HFFc6 (cell line): ENCODE measurements around the gene REXO5. TPM values are rescaled to one million over a fixed set of nuclear protein-coding genes. Genes with fewer than 3 reads are reported as not detected.
A peak's percentile ranks its signal among the peaks of the same experiment; 100 is the strongest.
"Not testable (repeated sequence)": the region's sequence is repeated elsewhere in the genome, so short reads cannot be mapped to it uniquely, and the experiment has no call there.

ENCODE experiments used
- DNase-seq: peaks from one replicate; pipeline ENCODE4 v3.0.0-alpha.2; 2018
- H3K27ac Mint-ChIP-seq: 2 replicates; pipeline ENCODE4 v1.8.0; 2020; ENCODE audit warnings: mild to moderate bottlenecking, mixed read lengths
- H3K27me3 Mint-ChIP-seq: 2 replicates; pipeline ENCODE4 v1.8.0; 2021; ENCODE audit warnings: mild to moderate bottlenecking, moderate library complexity, mixed read lengths; ENCODE audit not compliant: insufficient read depth
- H3K36me3 Mint-ChIP-seq: 2 replicates; pipeline ENCODE4 v1.8.0; 2021; ENCODE audit warnings: low read depth, mixed read lengths
- H3K4me1 Mint-ChIP-seq: 2 replicates; pipeline ENCODE4 v1.8.0; 2020; ENCODE audit warnings: low read depth, mixed read lengths
- H3K4me3 Mint-ChIP-seq: 2 replicates; pipeline ENCODE4 v1.8.0; 2020; ENCODE audit warnings: mild to moderate bottlenecking, moderate library complexity, mixed read lengths
- H3K9me3 Mint-ChIP-seq: 2 replicates; pipeline ENCODE4 v1.8.0; 2020; ENCODE audit warnings: mild to moderate bottlenecking, mixed read lengths
- total RNA-seq, 6 experiments: library from RNA; stranded (reverse); fragmentation: NEBNext Ultra II Directional; extraction: Animal tissue kit (Norgen Biotek cat#: 25700); gene quantifications; 2 replicates in 1 of 6; 3 replicates in 5 of 6; pipeline ENCODE4 v1.2.3, GENCODE V29; 2021
- TF ChIP-seq, protein P1 (sequence below): fragments of 200-600 bp; sonication (generic); IDR thresholded peaks from 2 replicates; pipeline ENCODE4 v1.5.0; 2021; ENCODE audit warnings: antibody characterized with exemption, mild to moderate bottlenecking

REXO5 gene
- total RNA-seq, 6 experiments from 2014 or later, result 4.9 to 12.2 (median 9.6) TPM

DNA sequence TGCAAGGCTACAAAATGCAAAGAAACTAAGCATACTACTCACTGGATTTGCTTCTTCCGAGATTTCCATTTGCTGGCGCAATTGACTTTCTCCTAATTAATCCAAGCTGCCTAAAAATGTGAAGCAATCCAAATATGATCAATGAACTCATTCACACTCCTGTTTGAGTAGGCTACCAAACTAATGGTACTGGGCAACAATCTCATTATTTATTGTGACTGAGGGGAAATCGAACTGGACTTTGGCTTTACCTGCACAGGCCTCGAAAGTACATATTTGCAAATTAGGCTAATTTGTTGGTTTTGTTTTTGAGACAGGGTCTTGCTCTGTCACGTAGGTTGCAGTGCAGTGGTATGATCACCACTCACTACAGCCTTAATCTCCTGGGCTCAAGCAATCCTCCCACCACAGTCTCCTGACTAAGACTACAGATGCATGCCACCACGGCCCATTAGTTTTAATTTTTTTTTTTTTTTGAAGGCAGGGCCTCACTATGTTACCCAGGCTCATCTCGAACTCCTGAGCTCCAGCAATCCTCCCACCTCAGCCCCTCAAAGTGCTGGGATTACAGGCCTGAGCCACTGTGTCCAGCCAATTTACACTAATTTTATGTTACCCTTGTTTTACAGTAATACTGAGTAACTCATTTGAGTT is 2.6 kb upstream of the REXO5 start:
- Mint-ChIP-seq H3K36me3 (peaks cover 5% of the 10 kb centered on the region; the same call in 1 of the 2 replicates), H3K4me3 (peak overlapping the region; percentile 31; the same call in 1 of the 2 replicates), H3K9me3 (no peaks in the 10 kb centered on the region), H3K27me3 (0 out of 2 replicates have a peak, but pooled peaks cover 3% of the 10 kb centered on the region), H3K4me1 (peaks cover 28% of the 10 kb centered on the region), H3K27ac (peak overlapping the region; percentile 40; the same call in 1 of the 2 replicates)
- DNase-seq, result no peak
- TF ChIP-seq, protein P1, sequence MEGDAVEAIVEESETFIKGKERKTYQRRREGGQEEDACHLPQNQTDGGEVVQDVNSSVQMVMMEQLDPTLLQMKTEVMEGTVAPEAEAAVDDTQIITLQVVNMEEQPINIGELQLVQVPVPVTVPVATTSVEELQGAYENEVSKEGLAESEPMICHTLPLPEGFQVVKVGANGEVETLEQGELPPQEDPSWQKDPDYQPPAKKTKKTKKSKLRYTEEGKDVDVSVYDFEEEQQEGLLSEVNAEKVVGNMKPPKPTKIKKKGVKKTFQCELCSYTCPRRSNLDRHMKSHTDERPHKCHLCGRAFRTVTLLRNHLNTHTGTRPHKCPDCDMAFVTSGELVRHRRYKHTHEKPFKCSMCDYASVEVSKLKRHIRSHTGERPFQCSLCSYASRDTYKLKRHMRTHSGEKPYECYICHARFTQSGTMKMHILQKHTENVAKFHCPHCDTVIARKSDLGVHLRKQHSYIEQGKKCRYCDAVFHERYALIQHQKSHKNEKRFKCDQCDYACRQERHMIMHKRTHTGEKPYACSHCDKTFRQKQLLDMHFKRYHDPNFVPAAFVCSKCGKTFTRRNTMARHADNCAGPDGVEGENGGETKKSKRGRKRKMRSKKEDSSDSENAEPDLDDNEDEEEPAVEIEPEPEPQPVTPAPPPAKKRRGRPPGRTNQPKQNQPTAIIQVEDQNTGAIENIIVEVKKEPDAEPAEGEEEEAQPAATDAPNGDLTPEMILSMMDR, result no peak

GRCh38 chr16:20805684-20806167 is 601 bp upstream of the REXO5 start:
- not testable (repeated sequence) for H3K36me3 Mint-ChIP-seq, H3K9me3 Mint-ChIP-seq, H3K27me3 Mint-ChIP-seq, DNase-seq
- H3K4me1 Mint-ChIP-seq, result peaks cover 28% of the 10 kb centered on the region
- peak overlapping the region; percentile 99 for H3K4me3 Mint-ChIP-seq
- H3K27ac Mint-ChIP-seq, result peak overlapping the region; percentile 96

- Mint-ChIP-seq H3K36me3 (no peaks in the 10 kb centered on the region), H3K4me1 (peaks cover 28% of the 10 kb centered on the region), H3K27ac (peak overlapping the region; percentile 96), H3K27me3 (peaks cover 3% of the 10 kb centered on the region; the same call in 1 of the 2 replicates), H3K4me3 (peak overlapping the region; percentile 99), H3K9me3 (no peaks in the 10 kb centered on the region)
- DNase-seq, result no peak
- TF ChIP-seq, protein P1, result no peak
These were observed 1.5 kb downstream of the REXO5 start for GRCh38 chr16:20807862-20808261.

DNA sequence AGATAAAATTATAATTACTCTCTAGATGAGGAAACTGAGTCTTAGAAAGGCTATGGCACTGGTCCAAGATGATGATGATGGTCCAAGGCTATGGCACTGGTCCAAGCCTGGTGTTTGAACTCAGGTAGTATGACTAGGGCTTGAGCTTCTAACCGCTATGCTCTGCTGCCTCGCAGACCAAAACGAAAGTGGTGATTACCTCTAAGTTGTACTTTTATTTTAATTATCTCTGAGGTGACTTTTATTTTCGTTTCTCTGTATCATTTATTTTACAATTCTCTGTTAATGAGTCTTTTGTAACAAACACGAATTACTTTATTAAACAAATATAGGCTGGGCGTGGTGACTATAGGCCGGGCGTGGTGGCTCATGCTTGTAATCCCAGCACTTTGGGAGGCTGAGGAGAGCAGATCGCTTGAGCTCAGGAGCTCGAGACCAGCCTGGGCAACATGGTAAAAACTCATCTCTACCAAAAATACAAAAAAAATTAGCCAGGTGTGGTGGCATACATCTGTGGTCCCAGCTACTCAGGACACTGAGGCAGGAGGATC is 5.6 kb downstream of the REXO5 start:
- Mint-ChIP-seq H3K27ac (no peak overlapping the region), H3K9me3 (no peaks in the 10 kb centered on the region), H3K27me3 (no peaks in the 10 kb centered on the region; the same call in 1 of the 2 replicates), H3K4me1 (peaks cover 8% of the 10 kb centered on the region), H3K36me3 (no peaks in the 10 kb centered on the region; the same call in 1 of the 2 replicates), H3K4me3 (no peak overlapping the region)
- no peak for DNase-seq
- TF ChIP-seq, protein P1, result no peak

- H3K4me1 Mint-ChIP-seq, result peaks cover 8% of the 10 kb centered on the region; the same call in 1 of the 2 replicates
- no peak overlapping the region for H3K27ac Mint-ChIP-seq
- TF ChIP-seq, protein P1, result no peak
- no peaks in the 10 kb centered on the region; the same call in 1 of the 2 replicates for H3K27me3 Mint-ChIP-seq
- no peak overlapping the region for H3K4me3 Mint-ChIP-seq
- no peaks in the 10 kb centered on the region for H3K9me3 Mint-ChIP-seq
- no peak for DNase-seq
- no peaks in the 10 kb centered on the region; the same call in 1 of the 2 replicates for H3K36me3 Mint-ChIP-seq
These were observed 6.2 kb downstream of the REXO5 start for GRCh38 chr16:20812510-20812909.

- TF ChIP-seq, protein P1, result no peak
- Mint-ChIP-seq H3K27ac (no peak overlapping the region), H3K36me3 (peaks cover 7% of the 10 kb centered on the region), H3K4me3 (no peak overlapping the region), H3K27me3 (no peaks in the 10 kb centered on the region; the same call in 1 of the 2 replicates), H3K4me1 (no peaks in the 10 kb centered on the region), H3K9me3 (no peaks in the 10 kb centered on the region)
- DNase-seq, result no peak
These were observed 8.5 kb downstream of the REXO5 start for GRCh38 chr16:20814784-20815183.
